Measurements from ENCODE around the gene SLC38A5. TPM values are rescaled to one million over a fixed set of nuclear protein-coding genes. Genes with fewer than 3 reads are reported as not detected.

Gene SLC38A5
- total and polyA plus RNA-seq, 9 of the 15 experiments (the other 6 are each of a cell fraction or from before 2014, with no cell fraction given): 9.3 to 228 (median 142) TPM

GRCh38 chrX:48475774-48476577 lies 5.9 kb upstream of the SLC38A5 start, which contains the start of gene FTSJ1 (continued):
- TF ChIP-seq ETS1 (conservative IDR thresholded peaks at IDR 0.05; ENCODE audit: control insufficient read depth, low read depth, low read length) (peak; percentile 86; the same call in 1 of the 2 replicates), KDM1A (IDR thresholded peaks at IDR 0.05) (no peak), RNF2 (IDR thresholded peaks at IDR 0.05) (0 out of 2 replicates have a peak, but pooled peaks have one; percentile 25), ELF2 (CRISPR knock-in tag; IDR thresholded peaks at IDR 0.05) (no peak), SMARCB1 (IDR thresholded peaks at IDR 0.05; ENCODE audit: insufficient read length, low read depth) (no peak), FOXJ2 (tag; IDR thresholded peaks at IDR 0.05) (no peak), TBP (optimal IDR thresholded peaks at IDR 0.05; ENCODE audit: low read depth, low read length) (peak; percentile 69), KAT8 (IDR thresholded peaks at IDR 0.05; ENCODE audit: low read depth) (no peak), NFRKB (IDR thresholded peaks at IDR 0.05; ENCODE audit: low read depth) (peak; percentile 78), FIP1L1 (IDR thresholded peaks at IDR 0.05; ENCODE audit: low read depth, low read length, poor library complexity, severe bottlenecking) (no peak), CEBPZ (IDR thresholded peaks at IDR 0.05; ENCODE audit: borderline replicate concordance, low read depth, low read length) (no peak), E4F1 (CRISPR knock-in tag; IDR thresholded peaks at IDR 0.05; ENCODE audit: borderline replicate concordance) (no peak), ZSCAN29 (IDR thresholded peaks at IDR 0.05) (no peak), SP1 (CRISPR knock-in tag; IDR thresholded peaks at IDR 0.05) (no peak), NCOR1 (IDR thresholded peaks at IDR 0.05) (no peak), ZNF134 (CRISPR knock-in tag; conservative IDR thresholded peaks at IDR 0.05) (no peak), HMG20A (CRISPR knock-in tag; conservative IDR thresholded peaks at IDR 0.05) (no peak)
- TF ChIP-seq, protein P1, sequence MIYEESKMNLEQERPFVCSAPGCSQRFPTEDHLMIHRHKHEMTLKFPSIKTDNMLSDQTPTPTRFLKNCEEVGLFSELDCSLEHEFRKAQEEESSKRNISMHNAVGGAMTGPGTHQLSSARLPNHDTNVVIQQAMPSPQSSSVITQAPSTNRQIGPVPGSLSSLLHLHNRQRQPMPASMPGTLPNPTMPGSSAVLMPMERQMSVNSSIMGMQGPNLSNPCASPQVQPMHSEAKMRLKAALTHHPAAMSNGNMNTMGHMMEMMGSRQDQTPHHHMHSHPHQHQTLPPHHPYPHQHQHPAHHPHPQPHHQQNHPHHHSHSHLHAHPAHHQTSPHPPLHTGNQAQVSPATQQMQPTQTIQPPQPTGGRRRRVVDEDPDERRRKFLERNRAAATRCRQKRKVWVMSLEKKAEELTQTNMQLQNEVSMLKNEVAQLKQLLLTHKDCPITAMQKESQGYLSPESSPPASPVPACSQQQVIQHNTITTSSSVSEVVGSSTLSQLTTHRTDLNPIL (CRISPR knock-in tag; IDR thresholded peaks at IDR 0.05): no peak
- TF ChIP-seq, protein P2, sequence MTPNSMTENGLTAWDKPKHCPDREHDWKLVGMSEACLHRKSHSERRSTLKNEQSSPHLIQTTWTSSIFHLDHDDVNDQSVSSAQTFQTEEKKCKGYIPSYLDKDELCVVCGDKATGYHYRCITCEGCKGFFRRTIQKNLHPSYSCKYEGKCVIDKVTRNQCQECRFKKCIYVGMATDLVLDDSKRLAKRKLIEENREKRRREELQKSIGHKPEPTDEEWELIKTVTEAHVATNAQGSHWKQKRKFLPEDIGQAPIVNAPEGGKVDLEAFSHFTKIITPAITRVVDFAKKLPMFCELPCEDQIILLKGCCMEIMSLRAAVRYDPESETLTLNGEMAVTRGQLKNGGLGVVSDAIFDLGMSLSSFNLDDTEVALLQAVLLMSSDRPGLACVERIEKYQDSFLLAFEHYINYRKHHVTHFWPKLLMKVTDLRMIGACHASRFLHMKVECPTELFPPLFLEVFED (CRISPR knock-in tag; conservative IDR thresholded peaks at IDR 0.05): no peak

Measured in K562 (cell line).